Measurements from ENCODE around the gene SPANXC. TPM values are rescaled to one million over a fixed set of nuclear protein-coding genes. Genes with fewer than 3 reads are reported as not detected.
"Not testable (repeated sequence)": the region's sequence is repeated elsewhere in the genome, so short reads cannot be mapped to it uniquely, and the experiment has no call there.

Gene SPANXC, protein sequence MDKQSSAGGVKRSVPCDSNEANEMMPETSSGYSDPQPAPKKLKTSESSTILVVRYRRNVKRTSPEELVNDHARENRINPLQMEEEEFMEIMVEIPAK
- not detected for total RNA-seq

- DNase-seq (ENCODE audit: low spot score in 2 of 2); H3K27ac ChIP-seq; H3K4me3 ChIP-seq; H3K27me3 ChIP-seq; H3K36me3 ChIP-seq; H3K4me1 ChIP-seq; H3K9me3 ChIP-seq: not testable (repeated sequence)
- no CpG with 5 or more reads among the region's 12 CpGs for WGBS, 2 donors
Observed at GRCh38 chrX:141242417-141242816, at the start of gene SPANXC. TSS of gene SPANXC (minus strand) at chrX:141242517. CDS start at chrX:141242457, 60 bp downstream.

GRCh38 chrX:141279476-141279875 lies 37.2 kb upstream of the SPANXC start:
- Histone ChIP-seq H3K27ac (no peak overlapping the region), H3K9me3 (no peaks in the 10 kb centered on the region), H3K27me3 (no peaks in the 10 kb centered on the region), H3K4me1 (no peaks in the 10 kb centered on the region), H3K36me3 (no peaks in the 10 kb centered on the region), H3K4me3 (no peak overlapping the region)
- 49 to 59% methylated on average over 2 of the region's 2 CpGs for WGBS, 2 donors
- no peak for TF ChIP-seq POLR2A (IDR thresholded peaks at IDR 0.05)
- TF ChIP-seq, protein P1, sequence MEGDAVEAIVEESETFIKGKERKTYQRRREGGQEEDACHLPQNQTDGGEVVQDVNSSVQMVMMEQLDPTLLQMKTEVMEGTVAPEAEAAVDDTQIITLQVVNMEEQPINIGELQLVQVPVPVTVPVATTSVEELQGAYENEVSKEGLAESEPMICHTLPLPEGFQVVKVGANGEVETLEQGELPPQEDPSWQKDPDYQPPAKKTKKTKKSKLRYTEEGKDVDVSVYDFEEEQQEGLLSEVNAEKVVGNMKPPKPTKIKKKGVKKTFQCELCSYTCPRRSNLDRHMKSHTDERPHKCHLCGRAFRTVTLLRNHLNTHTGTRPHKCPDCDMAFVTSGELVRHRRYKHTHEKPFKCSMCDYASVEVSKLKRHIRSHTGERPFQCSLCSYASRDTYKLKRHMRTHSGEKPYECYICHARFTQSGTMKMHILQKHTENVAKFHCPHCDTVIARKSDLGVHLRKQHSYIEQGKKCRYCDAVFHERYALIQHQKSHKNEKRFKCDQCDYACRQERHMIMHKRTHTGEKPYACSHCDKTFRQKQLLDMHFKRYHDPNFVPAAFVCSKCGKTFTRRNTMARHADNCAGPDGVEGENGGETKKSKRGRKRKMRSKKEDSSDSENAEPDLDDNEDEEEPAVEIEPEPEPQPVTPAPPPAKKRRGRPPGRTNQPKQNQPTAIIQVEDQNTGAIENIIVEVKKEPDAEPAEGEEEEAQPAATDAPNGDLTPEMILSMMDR (IDR thresholded peaks at IDR 0.05), result no peak
- no peak for TF ChIP-seq EP300 (IDR thresholded peaks at IDR 0.05)
- no peak for DNase-seq (ENCODE audit: low spot score in 2 of 2)

DNA sequence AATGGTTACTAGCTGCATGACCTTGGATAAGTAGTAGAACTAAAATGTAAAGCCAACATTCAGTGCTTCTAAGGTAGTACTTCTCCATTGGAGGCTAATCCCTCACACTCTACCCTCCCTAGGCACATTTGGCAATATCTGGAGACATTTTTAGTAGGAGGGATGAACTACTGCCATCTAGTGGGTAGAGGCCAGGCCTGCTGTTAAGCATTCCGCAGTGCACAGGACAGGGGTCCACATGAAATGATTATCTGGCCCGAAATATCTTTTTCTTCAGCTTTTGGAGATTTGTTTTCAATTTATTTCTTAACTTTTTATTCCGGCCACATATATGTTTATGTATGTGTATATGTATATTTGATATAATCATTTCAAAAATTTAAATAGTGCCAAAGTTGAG lies 36.0 kb upstream of the SPANXC start:
- WGBS, 2 donors, result 47 to 65% methylated on average over 3 of the region's 3 CpGs

DNA sequence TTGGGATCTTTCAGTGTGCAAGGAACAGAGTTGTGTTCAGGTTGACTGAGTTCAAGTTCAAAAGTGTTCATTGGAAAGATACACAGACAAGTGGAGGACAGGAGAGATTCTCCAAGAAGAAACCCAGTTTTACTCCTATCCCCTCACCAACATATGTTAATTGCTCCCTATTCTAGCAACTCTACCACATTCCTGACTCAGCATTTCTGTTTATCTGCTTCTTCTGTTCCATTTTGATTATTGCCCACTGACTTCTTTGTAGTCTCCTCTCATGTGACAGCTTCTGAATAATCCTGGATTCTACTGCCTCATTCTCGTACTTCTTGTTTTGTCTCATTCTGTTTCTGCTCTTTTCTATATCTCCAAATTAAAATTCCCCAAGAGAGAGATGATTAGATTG lies 15.8 kb upstream of the SPANXC start:
- Histone ChIP-seq H3K27me3 (no peaks in the 10 kb centered on the region), H3K4me3 (no peak overlapping the region), H3K36me3 (no peaks in the 10 kb centered on the region), H3K9me3 (no peaks in the 10 kb centered on the region), H3K4me1 (no peaks in the 10 kb centered on the region), H3K27ac (no peak overlapping the region)
- TF ChIP-seq EP300 (IDR thresholded peaks at IDR 0.05) (no peak), POLR2A (IDR thresholded peaks at IDR 0.05) (no peak)
- TF ChIP-seq, protein P1 (IDR thresholded peaks at IDR 0.05), result no peak
- 71 to 76% methylated on average over 1 of the region's 1 CpG for WGBS, 2 donors
- DNase-seq (ENCODE audit: low spot score in 2 of 2), result no peak

More for the DNA sequence above, 36.0 kb upstream of the SPANXC start:
- Histone ChIP-seq H3K27me3 (no peaks in the 10 kb centered on the region), H3K27ac (no peak overlapping the region), H3K36me3 (no peaks in the 10 kb centered on the region), H3K4me1 (no peaks in the 10 kb centered on the region), H3K9me3 (no peaks in the 10 kb centered on the region), H3K4me3 (no peak overlapping the region)
- TF ChIP-seq, protein P1 (IDR thresholded peaks at IDR 0.05), result peak in 1 of 5 experiments; percentile 35
- TF ChIP-seq POLR2A (IDR thresholded peaks at IDR 0.05), result no peak
- no peak for DNase-seq (ENCODE audit: low spot score in 2 of 2)

- Histone ChIP-seq H3K27ac (no peak overlapping the region), H3K4me3 (no peak overlapping the region), H3K9me3 (no peaks in the 10 kb centered on the region), H3K4me1 (no peaks in the 10 kb centered on the region), H3K27me3 (no peaks in the 10 kb centered on the region), H3K36me3 (no peaks in the 10 kb centered on the region)
- no peak for DNase-seq (ENCODE audit: low spot score in 2 of 2)
- WGBS, 2 donors, result 89 to 100% methylated on average over 2 of the region's 2 CpGs
- TF ChIP-seq, protein P1 (IDR thresholded peaks at IDR 0.05), result no peak
- TF ChIP-seq EP300 (IDR thresholded peaks at IDR 0.05) (no peak), POLR2A (IDR thresholded peaks at IDR 0.05) (no peak)
Observed at GRCh38 chrX:141221611-141222010, 20.7 kb downstream of the SPANXC start.

Data from tibial nerve (tissue), 4 donors.